ENCODE measurements around the gene ATL2.

ATL2 gene

GRCh38 chr2:38248255-38248654, 128.8 kb downstream of the ATL2 start:
- no peak for DNase-seq (ENCODE audit: low spot score)

DNA sequence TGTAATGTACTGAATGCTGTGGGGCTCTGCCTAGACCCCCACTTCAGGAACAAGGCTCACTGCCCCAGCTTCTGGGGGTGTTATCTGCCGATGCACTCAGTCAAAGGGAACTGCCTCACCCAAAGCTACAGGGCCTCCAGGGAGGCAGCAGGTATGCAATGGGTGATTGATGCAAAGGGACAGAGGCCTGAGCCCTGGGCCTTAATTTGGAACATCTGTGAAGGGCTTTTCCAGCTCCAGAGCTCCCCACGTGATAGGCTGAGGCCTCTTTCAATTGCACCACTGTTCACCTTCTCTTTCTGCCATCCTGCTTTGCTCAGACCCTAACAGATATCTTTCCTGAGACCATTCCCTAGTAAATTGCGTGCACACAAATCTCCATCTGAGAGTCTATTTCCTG, 131.0 kb downstream of the ATL2 start:
- DNase-seq (ENCODE audit: low spot score) = no peak

- no peak for DNase-seq (ENCODE audit: low spot score)
Observed at GRCh38 chr2:38245114-38245641, 131.9 kb downstream of the ATL2 start.

- DNase-seq (ENCODE audit: low spot score) = no peak
Observed at GRCh38 chr2:38244301-38244700, 132.8 kb downstream of the ATL2 start.
